Measurements from ENCODE around the gene CTTN. TPM values are rescaled to one million over a fixed set of nuclear protein-coding genes. Genes with fewer than 3 reads are reported as not detected.

The CTTN gene
- total RNA-seq, 1 donor: 406 TPM

DNA sequence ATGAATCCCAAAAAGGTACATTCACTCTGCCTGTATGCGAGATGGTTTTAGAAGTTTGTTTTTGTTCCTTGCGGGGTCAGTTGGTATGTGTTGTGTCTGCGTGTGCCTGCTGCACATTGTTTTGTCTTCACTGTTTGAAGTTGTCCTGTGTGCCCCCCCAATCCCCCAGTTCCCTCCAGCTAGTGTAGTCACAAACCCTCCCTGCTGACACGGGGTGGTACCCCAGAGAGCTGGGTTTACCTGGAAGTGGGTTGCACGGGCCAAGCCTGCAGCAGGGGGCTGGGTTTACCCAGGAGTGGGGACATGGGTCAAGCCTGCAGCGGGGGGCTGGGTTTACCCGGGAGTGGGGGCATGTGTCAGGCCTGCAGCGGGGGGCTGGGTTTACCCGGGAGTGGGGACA lies 22.2 kb downstream of the CTTN start:
- no peak overlapping the region for H3K4me3 ChIP-seq (ENCODE audit: low read depth, low read length)
- TF ChIP-seq, protein P1, sequence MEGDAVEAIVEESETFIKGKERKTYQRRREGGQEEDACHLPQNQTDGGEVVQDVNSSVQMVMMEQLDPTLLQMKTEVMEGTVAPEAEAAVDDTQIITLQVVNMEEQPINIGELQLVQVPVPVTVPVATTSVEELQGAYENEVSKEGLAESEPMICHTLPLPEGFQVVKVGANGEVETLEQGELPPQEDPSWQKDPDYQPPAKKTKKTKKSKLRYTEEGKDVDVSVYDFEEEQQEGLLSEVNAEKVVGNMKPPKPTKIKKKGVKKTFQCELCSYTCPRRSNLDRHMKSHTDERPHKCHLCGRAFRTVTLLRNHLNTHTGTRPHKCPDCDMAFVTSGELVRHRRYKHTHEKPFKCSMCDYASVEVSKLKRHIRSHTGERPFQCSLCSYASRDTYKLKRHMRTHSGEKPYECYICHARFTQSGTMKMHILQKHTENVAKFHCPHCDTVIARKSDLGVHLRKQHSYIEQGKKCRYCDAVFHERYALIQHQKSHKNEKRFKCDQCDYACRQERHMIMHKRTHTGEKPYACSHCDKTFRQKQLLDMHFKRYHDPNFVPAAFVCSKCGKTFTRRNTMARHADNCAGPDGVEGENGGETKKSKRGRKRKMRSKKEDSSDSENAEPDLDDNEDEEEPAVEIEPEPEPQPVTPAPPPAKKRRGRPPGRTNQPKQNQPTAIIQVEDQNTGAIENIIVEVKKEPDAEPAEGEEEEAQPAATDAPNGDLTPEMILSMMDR (IDR thresholded peaks at IDR 0.05; ENCODE audit: insufficient read depth, low read depth, low read length): no peak
- no peak for DNase-seq (ENCODE audit: low read depth)

DNA sequence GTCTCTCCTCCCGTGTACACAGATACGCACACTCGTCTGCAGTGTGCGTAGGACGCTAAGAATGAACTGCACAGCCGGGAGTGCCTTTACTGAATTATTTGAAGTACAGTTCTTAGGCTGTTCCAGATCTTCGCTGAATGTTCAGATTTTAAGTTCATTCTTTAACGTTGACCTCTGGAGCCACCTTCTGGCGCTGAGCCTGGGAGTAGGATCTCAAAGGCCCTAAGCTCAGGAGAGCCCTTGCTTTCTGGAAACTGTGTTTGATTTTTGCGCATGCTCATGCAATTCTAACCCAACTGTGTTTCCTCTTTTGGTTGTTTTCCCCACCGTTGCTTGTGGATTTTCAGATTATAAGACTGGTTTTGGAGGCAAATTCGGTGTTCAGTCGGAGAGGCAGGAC lies 22.8 kb downstream of the CTTN start:
- H3K4me3 ChIP-seq (ENCODE audit: low read depth, low read length): no peak overlapping the region
- TF ChIP-seq, protein P1 (IDR thresholded peaks at IDR 0.05; ENCODE audit: insufficient read depth, low read depth, low read length): no peak
- no peak for DNase-seq (ENCODE audit: low read depth)

DNA sequence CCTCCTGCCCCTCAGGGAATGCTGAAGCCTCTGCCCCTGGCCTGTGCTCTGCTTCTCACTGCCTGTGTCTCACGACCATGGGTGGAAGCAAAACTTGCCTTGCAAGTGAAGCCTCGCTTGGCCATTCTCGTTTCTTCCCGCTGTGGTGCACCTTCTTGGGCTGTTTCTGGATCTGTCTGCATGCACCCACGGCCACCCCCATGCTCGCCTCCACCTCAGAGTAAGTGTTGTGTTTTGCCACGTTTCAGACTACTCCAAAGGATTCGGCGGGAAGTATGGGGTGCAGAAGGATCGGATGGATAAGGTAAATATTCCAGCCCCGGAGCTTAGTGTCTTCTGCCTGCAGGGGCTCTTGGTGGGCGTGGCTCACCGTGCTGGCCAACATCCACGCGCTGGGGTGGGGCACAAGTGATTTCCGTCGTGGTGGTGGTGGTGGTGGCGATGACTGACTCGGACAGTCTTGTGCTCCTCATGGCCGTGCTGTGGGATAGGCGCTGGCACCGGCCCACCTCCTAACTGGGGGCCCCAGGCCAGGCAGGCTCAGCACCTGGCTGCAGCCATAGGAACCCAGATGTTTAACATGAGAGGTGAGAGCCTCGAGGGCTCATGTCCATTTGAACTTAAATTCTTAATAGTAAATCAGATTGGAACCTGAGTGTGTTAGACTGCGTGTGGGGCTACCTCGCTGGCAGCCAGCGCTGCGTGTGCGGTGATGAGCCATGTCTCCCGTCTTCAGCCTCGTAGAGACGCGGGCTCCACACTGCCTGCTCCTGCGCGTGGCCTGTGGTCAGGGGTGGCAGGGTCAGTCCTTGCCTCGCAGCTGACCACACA lies 24.6 kb downstream of the CTTN start:
- DNase-seq (ENCODE audit: low read depth): no peak

DNA sequence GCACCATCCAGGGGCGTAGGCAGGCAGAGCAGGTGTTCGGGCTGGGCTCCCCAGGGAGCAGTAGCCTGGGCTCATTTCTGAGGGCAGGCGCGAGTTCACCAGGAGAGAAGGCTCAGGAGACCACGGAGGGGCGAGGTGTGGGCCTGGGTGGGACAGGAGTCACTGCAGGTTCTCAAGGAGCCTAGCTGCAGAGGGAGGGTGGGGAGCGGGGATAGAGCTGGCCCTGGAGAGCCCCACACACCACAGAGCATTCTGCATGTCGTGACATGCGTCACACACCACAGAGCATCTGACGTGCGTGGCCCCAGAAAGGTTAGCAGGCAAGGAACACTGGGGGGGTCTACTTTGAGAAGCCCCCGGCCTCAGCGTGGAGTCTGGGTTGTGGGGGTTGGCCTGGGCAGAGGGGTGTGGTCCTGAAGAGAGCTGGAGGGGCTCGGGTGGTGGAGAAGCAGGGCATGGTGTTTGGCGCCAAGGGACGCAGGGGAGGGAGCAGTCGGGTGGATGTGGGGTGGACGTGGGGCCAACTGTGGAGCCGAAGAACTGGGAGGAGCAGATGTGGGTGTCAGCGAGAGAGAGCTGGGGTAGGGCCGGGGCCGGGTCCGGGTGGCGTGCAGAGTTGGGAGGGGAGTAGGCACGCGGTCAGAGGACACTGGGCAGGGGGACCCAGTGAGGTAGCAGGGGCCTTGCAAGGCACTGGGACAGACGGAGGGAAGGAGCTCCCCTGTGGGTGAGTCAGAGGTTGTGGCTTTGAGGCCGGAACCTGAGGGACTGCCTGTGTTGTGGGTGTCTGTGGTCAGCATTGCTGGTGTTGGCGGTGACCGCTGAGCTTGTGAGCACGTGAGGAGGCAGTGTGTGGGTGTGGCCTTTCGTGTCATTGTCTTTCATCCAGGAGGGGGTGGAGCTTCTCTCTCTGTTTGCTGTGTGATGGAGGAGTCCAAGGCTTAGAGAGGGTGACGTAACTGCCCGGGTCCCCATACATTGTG lies 25.5 kb downstream of the CTTN start:
- peak; percentile 80 for DNase-seq (ENCODE audit: low read depth)
- no peak overlapping the region for H3K4me3 ChIP-seq (ENCODE audit: low read depth, low read length)
- TF ChIP-seq, protein P1 (IDR thresholded peaks at IDR 0.05; ENCODE audit: insufficient read depth, low read depth, low read length): no peak

More for the DNA sequence above, 24.6 kb downstream of the CTTN start:
- TF ChIP-seq, protein P1 (IDR thresholded peaks at IDR 0.05; ENCODE audit: insufficient read depth, low read depth, low read length): no peak
- no peak overlapping the region for H3K4me3 ChIP-seq (ENCODE audit: low read depth, low read length)

DNA sequence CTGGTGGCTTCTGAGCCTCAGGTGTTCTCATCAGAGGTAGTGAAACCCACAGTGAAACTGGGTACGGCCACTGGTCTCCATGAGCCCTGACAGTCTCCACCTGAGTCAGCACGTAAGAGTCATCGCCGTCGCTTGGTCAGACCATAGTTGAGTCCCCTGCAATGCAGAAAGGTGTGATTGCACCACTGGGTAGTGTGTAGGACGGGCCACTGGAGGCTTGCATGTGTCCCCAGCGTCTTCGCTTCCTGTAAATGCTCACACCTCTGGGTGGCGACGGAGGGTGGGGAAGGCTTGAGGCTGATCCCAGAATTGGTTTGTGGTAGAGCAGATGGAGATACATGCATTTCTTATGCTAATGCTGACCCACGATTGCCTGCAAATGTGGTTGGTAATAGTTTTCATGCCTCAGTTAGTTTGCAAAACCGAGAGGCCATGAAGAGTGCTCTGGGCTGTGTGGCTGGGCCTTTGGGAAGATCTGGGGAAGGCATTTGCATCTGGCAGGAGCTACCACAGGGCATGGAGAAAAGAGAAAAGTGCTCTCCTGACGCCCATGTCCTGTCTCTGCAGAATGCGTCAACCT lies 26.5 kb downstream of the CTTN start:
- DNase-seq (ENCODE audit: low read depth): no peak
- TF ChIP-seq, protein P1 (IDR thresholded peaks at IDR 0.05; ENCODE audit: insufficient read depth, low read depth, low read length): no peak
- no peak overlapping the region for H3K4me3 ChIP-seq (ENCODE audit: low read depth, low read length)

DNA sequence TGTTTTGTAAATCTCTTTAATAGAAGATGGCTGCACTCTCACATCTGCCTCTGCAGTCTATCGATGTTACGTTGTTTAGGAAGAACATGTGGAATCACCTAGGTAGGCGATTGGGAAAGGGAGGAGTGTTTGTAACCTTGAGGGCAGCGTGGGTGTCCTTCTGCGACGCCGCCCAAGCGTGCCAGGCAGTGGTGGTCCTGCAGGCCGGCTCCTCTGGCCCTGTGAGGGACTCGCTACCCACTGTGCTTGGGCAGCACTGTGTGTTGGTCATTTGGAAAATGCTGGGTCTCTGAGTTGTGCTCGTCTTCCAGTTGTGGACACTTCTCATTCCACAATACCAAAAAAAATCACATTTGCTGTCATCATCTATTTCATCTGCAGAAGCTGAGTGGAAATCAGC lies 29.1 kb downstream of the CTTN start:
- TF ChIP-seq, protein P1 (IDR thresholded peaks at IDR 0.05; ENCODE audit: insufficient read depth, low read depth, low read length): no peak
- no peak overlapping the region for H3K4me3 ChIP-seq (ENCODE audit: low read depth, low read length)
- no peak for DNase-seq (ENCODE audit: low read depth)
